Measurements from ENCODE around the gene STEAP2. TPM values are rescaled to one million over a fixed set of nuclear protein-coding genes. Genes with fewer than 3 reads are reported as not detected.

The STEAP2 gene
- total RNA-seq, 1 experiment from 2014 or later, result 17.0 TPM

DNA sequence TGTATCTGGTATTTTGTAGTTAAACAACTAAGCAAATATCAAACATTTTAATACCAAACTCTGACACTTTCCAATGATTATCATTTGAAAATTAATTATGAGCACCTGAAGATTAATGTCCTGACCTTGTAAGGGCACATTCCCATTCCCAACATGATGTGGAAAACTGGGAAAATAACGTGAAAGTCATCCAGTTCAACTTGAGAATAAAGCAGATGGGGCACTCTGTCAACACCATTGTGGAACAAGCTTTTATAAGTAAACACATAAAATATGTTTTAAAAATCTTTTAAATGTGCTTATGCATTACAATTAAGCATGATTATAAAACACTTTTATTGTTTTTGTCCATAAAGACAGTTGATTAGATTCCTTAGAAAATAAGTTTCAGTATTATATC, 14.1 kb downstream of the STEAP2 start:
- Mint-ChIP-seq H3K9me3 (no peaks in the 10 kb centered on the region), H3K27ac (no peak overlapping the region; the same call in 1 of the 2 replicates), H3K4me1 (peaks cover 39% of the 10 kb centered on the region), H3K36me3 (peaks cover 3% of the 10 kb centered on the region; the same call in 1 of the 2 replicates), H3K27me3 (ENCODE audit: low read depth) (no peaks in the 10 kb centered on the region), H3K4me3 (no peak overlapping the region)
- CTCF ChIA-PET, result no interaction called here
- TF ChIP-seq, protein P1, sequence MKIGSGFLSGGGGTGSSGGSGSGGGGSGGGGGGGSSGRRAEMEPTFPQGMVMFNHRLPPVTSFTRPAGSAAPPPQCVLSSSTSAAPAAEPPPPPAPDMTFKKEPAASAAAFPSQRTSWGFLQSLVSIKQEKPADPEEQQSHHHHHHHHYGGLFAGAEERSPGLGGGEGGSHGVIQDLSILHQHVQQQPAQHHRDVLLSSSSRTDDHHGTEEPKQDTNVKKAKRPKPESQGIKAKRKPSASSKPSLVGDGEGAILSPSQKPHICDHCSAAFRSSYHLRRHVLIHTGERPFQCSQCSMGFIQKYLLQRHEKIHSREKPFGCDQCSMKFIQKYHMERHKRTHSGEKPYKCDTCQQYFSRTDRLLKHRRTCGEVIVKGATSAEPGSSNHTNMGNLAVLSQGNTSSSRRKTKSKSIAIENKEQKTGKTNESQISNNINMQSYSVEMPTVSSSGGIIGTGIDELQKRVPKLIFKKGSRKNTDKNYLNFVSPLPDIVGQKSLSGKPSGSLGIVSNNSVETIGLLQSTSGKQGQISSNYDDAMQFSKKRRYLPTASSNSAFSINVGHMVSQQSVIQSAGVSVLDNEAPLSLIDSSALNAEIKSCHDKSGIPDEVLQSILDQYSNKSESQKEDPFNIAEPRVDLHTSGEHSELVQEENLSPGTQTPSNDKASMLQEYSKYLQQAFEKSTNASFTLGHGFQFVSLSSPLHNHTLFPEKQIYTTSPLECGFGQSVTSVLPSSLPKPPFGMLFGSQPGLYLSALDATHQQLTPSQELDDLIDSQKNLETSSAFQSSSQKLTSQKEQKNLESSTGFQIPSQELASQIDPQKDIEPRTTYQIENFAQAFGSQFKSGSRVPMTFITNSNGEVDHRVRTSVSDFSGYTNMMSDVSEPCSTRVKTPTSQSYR (CRISPR knock-in tag; IDR thresholded peaks at IDR 0.05), result no peak
- TF ChIP-seq, protein P2, sequence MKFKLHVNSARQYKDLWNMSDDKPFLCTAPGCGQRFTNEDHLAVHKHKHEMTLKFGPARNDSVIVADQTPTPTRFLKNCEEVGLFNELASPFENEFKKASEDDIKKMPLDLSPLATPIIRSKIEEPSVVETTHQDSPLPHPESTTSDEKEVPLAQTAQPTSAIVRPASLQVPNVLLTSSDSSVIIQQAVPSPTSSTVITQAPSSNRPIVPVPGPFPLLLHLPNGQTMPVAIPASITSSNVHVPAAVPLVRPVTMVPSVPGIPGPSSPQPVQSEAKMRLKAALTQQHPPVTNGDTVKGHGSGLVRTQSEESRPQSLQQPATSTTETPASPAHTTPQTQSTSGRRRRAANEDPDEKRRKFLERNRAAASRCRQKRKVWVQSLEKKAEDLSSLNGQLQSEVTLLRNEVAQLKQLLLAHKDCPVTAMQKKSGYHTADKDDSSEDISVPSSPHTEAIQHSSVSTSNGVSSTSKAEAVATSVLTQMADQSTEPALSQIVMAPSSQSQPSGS (CRISPR knock-in tag; IDR thresholded peaks at IDR 0.05; ENCODE audit: borderline replicate concordance, low read depth), result no peak
- TF ChIP-seq JAZF1 (CRISPR knock-in tag; IDR thresholded peaks at IDR 0.05), result no peak
- TF ChIP-seq, protein P3, sequence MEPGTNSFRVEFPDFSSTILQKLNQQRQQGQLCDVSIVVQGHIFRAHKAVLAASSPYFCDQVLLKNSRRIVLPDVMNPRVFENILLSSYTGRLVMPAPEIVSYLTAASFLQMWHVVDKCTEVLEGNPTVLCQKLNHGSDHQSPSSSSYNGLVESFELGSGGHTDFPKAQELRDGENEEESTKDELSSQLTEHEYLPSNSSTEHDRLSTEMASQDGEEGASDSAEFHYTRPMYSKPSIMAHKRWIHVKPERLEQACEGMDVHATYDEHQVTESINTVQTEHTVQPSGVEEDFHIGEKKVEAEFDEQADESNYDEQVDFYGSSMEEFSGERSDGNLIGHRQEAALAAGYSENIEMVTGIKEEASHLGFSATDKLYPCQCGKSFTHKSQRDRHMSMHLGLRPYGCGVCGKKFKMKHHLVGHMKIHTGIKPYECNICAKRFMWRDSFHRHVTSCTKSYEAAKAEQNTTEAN (CRISPR knock-in tag; IDR thresholded peaks at IDR 0.05), result no peak
- TF ChIP-seq TCF7 (CRISPR knock-in tag; IDR thresholded peaks at IDR 0.05; ENCODE audit: low read depth), result no peak
- TF ChIP-seq, protein P4, sequence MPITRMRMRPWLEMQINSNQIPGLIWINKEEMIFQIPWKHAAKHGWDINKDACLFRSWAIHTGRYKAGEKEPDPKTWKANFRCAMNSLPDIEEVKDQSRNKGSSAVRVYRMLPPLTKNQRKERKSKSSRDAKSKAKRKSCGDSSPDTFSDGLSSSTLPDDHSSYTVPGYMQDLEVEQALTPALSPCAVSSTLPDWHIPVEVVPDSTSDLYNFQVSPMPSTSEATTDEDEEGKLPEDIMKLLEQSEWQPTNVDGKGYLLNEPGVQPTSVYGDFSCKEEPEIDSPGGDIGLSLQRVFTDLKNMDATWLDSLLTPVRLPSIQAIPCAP (CRISPR knock-in tag; IDR thresholded peaks at IDR 0.05), result no peak
- TF ChIP-seq CREB1 (CRISPR knock-in tag; IDR thresholded peaks at IDR 0.05), result no peak
- TF ChIP-seq, protein P5, sequence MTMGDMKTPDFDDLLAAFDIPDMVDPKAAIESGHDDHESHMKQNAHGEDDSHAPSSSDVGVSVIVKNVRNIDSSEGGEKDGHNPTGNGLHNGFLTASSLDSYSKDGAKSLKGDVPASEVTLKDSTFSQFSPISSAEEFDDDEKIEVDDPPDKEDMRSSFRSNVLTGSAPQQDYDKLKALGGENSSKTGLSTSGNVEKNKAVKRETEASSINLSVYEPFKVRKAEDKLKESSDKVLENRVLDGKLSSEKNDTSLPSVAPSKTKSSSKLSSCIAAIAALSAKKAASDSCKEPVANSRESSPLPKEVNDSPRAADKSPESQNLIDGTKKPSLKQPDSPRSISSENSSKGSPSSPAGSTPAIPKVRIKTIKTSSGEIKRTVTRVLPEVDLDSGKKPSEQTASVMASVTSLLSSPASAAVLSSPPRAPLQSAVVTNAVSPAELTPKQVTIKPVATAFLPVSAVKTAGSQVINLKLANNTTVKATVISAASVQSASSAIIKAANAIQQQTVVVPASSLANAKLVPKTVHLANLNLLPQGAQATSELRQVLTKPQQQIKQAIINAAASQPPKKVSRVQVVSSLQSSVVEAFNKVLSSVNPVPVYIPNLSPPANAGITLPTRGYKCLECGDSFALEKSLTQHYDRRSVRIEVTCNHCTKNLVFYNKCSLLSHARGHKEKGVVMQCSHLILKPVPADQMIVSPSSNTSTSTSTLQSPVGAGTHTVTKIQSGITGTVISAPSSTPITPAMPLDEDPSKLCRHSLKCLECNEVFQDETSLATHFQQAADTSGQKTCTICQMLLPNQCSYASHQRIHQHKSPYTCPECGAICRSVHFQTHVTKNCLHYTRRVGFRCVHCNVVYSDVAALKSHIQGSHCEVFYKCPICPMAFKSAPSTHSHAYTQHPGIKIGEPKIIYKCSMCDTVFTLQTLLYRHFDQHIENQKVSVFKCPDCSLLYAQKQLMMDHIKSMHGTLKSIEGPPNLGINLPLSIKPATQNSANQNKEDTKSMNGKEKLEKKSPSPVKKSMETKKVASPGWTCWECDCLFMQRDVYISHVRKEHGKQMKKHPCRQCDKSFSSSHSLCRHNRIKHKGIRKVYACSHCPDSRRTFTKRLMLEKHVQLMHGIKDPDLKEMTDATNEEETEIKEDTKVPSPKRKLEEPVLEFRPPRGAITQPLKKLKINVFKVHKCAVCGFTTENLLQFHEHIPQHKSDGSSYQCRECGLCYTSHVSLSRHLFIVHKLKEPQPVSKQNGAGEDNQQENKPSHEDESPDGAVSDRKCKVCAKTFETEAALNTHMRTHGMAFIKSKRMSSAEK (CRISPR knock-in tag; IDR thresholded peaks at IDR 0.05; ENCODE audit: borderline replicate concordance), result no peak
- TF ChIP-seq, protein P6, sequence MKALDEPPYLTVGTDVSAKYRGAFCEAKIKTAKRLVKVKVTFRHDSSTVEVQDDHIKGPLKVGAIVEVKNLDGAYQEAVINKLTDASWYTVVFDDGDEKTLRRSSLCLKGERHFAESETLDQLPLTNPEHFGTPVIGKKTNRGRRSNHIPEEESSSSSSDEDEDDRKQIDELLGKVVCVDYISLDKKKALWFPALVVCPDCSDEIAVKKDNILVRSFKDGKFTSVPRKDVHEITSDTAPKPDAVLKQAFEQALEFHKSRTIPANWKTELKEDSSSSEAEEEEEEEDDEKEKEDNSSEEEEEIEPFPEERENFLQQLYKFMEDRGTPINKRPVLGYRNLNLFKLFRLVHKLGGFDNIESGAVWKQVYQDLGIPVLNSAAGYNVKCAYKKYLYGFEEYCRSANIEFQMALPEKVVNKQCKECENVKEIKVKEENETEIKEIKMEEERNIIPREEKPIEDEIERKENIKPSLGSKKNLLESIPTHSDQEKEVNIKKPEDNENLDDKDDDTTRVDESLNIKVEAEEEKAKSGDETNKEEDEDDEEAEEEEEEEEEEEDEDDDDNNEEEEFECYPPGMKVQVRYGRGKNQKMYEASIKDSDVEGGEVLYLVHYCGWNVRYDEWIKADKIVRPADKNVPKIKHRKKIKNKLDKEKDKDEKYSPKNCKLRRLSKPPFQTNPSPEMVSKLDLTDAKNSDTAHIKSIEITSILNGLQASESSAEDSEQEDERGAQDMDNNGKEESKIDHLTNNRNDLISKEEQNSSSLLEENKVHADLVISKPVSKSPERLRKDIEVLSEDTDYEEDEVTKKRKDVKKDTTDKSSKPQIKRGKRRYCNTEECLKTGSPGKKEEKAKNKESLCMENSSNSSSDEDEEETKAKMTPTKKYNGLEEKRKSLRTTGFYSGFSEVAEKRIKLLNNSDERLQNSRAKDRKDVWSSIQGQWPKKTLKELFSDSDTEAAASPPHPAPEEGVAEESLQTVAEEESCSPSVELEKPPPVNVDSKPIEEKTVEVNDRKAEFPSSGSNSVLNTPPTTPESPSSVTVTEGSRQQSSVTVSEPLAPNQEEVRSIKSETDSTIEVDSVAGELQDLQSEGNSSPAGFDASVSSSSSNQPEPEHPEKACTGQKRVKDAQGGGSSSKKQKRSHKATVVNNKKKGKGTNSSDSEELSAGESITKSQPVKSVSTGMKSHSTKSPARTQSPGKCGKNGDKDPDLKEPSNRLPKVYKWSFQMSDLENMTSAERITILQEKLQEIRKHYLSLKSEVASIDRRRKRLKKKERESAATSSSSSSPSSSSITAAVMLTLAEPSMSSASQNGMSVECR (CRISPR knock-in tag; IDR thresholded peaks at IDR 0.05; ENCODE audit: borderline replicate concordance), result no peak
- POLR2A ChIA-PET, result no interaction called here
- no peak for DNase-seq (ENCODE audit: low spot score)
- no peak for ATAC-seq
